ENCODE measurements around the gene DCLK3.

Gene DCLK3

GRCh38 chr3:36803091-36803791, 38.9 kb upstream of the DCLK3 start:
- no peak for TF ChIP-seq NFRKB (IDR thresholded peaks at IDR 0.05)
- no peak for TF ChIP-seq L3MBTL2 (conservative IDR thresholded peaks at IDR 0.05)
- TF ChIP-seq TARDBP (IDR thresholded peaks at IDR 0.05), result no peak
- TF ChIP-seq LEF1 (IDR thresholded peaks at IDR 0.05; ENCODE audit: borderline replicate concordance), result no peak
- no peak for TF ChIP-seq BHLHE40 (IDR thresholded peaks at IDR 0.05; ENCODE audit: borderline replicate concordance)
- TF ChIP-seq FOXK2 (IDR thresholded peaks at IDR 0.05), result no peak
- no peak for TF ChIP-seq SP1 (IDR thresholded peaks at IDR 0.05)
- TF ChIP-seq ZNF384 (IDR thresholded peaks at IDR 0.05), result no peak
- TF ChIP-seq ARNT (IDR thresholded peaks at IDR 0.05), result no peak
- TF ChIP-seq ELF4 (IDR thresholded peaks at IDR 0.05), result no peak
- no peak for TF ChIP-seq HDGF (IDR thresholded peaks at IDR 0.05; ENCODE audit: borderline replicate concordance)
- TF ChIP-seq CTBP1 (IDR thresholded peaks at IDR 0.05; ENCODE audit: borderline replicate concordance), result no peak
- no peak for TF ChIP-seq SUZ12 (IDR thresholded peaks at IDR 0.05)
- no peak for TF ChIP-seq FOXM1 (IDR thresholded peaks at IDR 0.05; ENCODE audit: borderline replicate concordance)
- no peak for TF ChIP-seq PKNOX1 (IDR thresholded peaks at IDR 0.05)
- no peak for TF ChIP-seq FOXA1 (IDR thresholded peaks at IDR 0.05)
- no peak for DNase-seq (ENCODE audit: extremely low spot score)
- CTCF ChIA-PET, result no interaction called here
- POLR2A ChIA-PET, result no interaction called here

- CTCF ChIA-PET, result no interaction called here
- POLR2A ChIA-PET, result no interaction called here
- no peak for DNase-seq (ENCODE audit: extremely low spot score)
- TF ChIP-seq SUZ12 (IDR thresholded peaks at IDR 0.05), result no peak
- TF ChIP-seq HDGF (IDR thresholded peaks at IDR 0.05; ENCODE audit: borderline replicate concordance), result no peak
- no peak for TF ChIP-seq NFRKB (IDR thresholded peaks at IDR 0.05)
- no peak for TF ChIP-seq FOXM1 (IDR thresholded peaks at IDR 0.05; ENCODE audit: borderline replicate concordance)
- TF ChIP-seq LEF1 (IDR thresholded peaks at IDR 0.05; ENCODE audit: borderline replicate concordance), result no peak
- TF ChIP-seq ARNT (IDR thresholded peaks at IDR 0.05), result no peak
- no peak for TF ChIP-seq PKNOX1 (IDR thresholded peaks at IDR 0.05)
- no peak for TF ChIP-seq TARDBP (IDR thresholded peaks at IDR 0.05)
- no peak for TF ChIP-seq FOXA1 (IDR thresholded peaks at IDR 0.05)
- TF ChIP-seq CTBP1 (IDR thresholded peaks at IDR 0.05; ENCODE audit: borderline replicate concordance), result no peak
- TF ChIP-seq ELF4 (IDR thresholded peaks at IDR 0.05), result no peak
- TF ChIP-seq SP1 (IDR thresholded peaks at IDR 0.05), result no peak
- TF ChIP-seq FOXK2 (IDR thresholded peaks at IDR 0.05), result no peak
- TF ChIP-seq L3MBTL2 (conservative IDR thresholded peaks at IDR 0.05), result no peak
- TF ChIP-seq BHLHE40 (IDR thresholded peaks at IDR 0.05; ENCODE audit: borderline replicate concordance), result no peak
- TF ChIP-seq ZNF384 (IDR thresholded peaks at IDR 0.05), result no peak
Observed at GRCh38 chr3:36800533-36801116, 36.3 kb upstream of the DCLK3 start.

GRCh38 chr3:36796881-36797280, 32.5 kb upstream of the DCLK3 start:
- no peak for TF ChIP-seq ZNF384 (IDR thresholded peaks at IDR 0.05)
- no peak for TF ChIP-seq FOXA1 (IDR thresholded peaks at IDR 0.05)
- no peak for TF ChIP-seq FOXM1 (IDR thresholded peaks at IDR 0.05; ENCODE audit: borderline replicate concordance)
- no peak for TF ChIP-seq BHLHE40 (IDR thresholded peaks at IDR 0.05; ENCODE audit: borderline replicate concordance)
- TF ChIP-seq ARNT (IDR thresholded peaks at IDR 0.05), result no peak
- TF ChIP-seq CTBP1 (IDR thresholded peaks at IDR 0.05; ENCODE audit: borderline replicate concordance), result no peak
- TF ChIP-seq SUZ12 (IDR thresholded peaks at IDR 0.05), result no peak
- TF ChIP-seq TARDBP (IDR thresholded peaks at IDR 0.05), result no peak
- TF ChIP-seq LEF1 (IDR thresholded peaks at IDR 0.05; ENCODE audit: borderline replicate concordance), result no peak
- no peak for TF ChIP-seq FOXK2 (IDR thresholded peaks at IDR 0.05)
- TF ChIP-seq HDGF (IDR thresholded peaks at IDR 0.05; ENCODE audit: borderline replicate concordance), result no peak
- TF ChIP-seq NFRKB (IDR thresholded peaks at IDR 0.05), result no peak
- no peak for TF ChIP-seq L3MBTL2 (conservative IDR thresholded peaks at IDR 0.05)
- TF ChIP-seq PKNOX1 (IDR thresholded peaks at IDR 0.05), result no peak
- TF ChIP-seq ELF4 (IDR thresholded peaks at IDR 0.05), result no peak
- no peak for TF ChIP-seq SP1 (IDR thresholded peaks at IDR 0.05)
- CTCF ChIA-PET, result no interaction called here
- no peak for DNase-seq (ENCODE audit: extremely low spot score)
- POLR2A ChIA-PET, result no interaction called here

- TF ChIP-seq CTBP1 (IDR thresholded peaks at IDR 0.05; ENCODE audit: borderline replicate concordance), result no peak
- no peak for TF ChIP-seq ARNT (IDR thresholded peaks at IDR 0.05)
- TF ChIP-seq ELF4 (IDR thresholded peaks at IDR 0.05), result no peak
- no peak for TF ChIP-seq TARDBP (IDR thresholded peaks at IDR 0.05)
- no peak for TF ChIP-seq ZNF384 (IDR thresholded peaks at IDR 0.05)
- no peak for TF ChIP-seq LEF1 (IDR thresholded peaks at IDR 0.05; ENCODE audit: borderline replicate concordance)
- no peak for TF ChIP-seq PKNOX1 (IDR thresholded peaks at IDR 0.05)
- TF ChIP-seq BHLHE40 (IDR thresholded peaks at IDR 0.05; ENCODE audit: borderline replicate concordance), result no peak
- no peak for TF ChIP-seq L3MBTL2 (conservative IDR thresholded peaks at IDR 0.05)
- no peak for TF ChIP-seq FOXA1 (IDR thresholded peaks at IDR 0.05)
- no peak for TF ChIP-seq FOXM1 (IDR thresholded peaks at IDR 0.05; ENCODE audit: borderline replicate concordance)
- TF ChIP-seq HDGF (IDR thresholded peaks at IDR 0.05; ENCODE audit: borderline replicate concordance), result no peak
- TF ChIP-seq NFRKB (IDR thresholded peaks at IDR 0.05), result no peak
- TF ChIP-seq FOXK2 (IDR thresholded peaks at IDR 0.05), result no peak
- TF ChIP-seq SP1 (IDR thresholded peaks at IDR 0.05), result no peak
- TF ChIP-seq SUZ12 (IDR thresholded peaks at IDR 0.05), result no peak
- POLR2A ChIA-PET, result no interaction called here
- DNase-seq (ENCODE audit: extremely low spot score), result no peak
- CTCF ChIA-PET, result no interaction called here
Observed at GRCh38 chr3:36796161-36796560, 31.8 kb upstream of the DCLK3 start.

GRCh38 chr3:36795622-36796021, 31.3 kb upstream of the DCLK3 start:
- no peak for DNase-seq (ENCODE audit: extremely low spot score)
- POLR2A ChIA-PET, result no interaction called here
- CTCF ChIA-PET, result no interaction called here
- no peak for TF ChIP-seq ZNF384 (IDR thresholded peaks at IDR 0.05)
- TF ChIP-seq BHLHE40 (IDR thresholded peaks at IDR 0.05; ENCODE audit: borderline replicate concordance), result no peak

Data from HEK293T (cell line).